ENCODE measurements around the gene ARHGAP26.

The ARHGAP26 gene

GRCh38 chr5:143220748-143221251 lies 450.6 kb downstream of the ARHGAP26 start:
- TF ChIP-seq CTCF (conservative IDR thresholded peaks at IDR 0.05; ENCODE audit: low read depth, low read length): no peak
- Histone ChIP-seq H4K20me1 (ENCODE audit: insufficient read depth) (no peaks in the 10 kb centered on the region), H3K79me2 (ENCODE audit: insufficient read depth, low read depth) (no peaks in the 10 kb centered on the region), H3K4me1 (ENCODE audit: low read depth, poor library complexity, severe bottlenecking) (peaks cover 39% of the 10 kb centered on the region), H3K27me3 (ENCODE audit: insufficient read depth, low read depth) (no peaks in the 10 kb centered on the region), H3K9ac (no peak overlapping the region), H3K4me2 (no peak overlapping the region), H3K27ac (no peak overlapping the region), H3K4me3 (IDR thresholded peaks at IDR 0.05; ENCODE audit: insufficient read depth, low read depth, low read length) (no peak overlapping the region), H3K36me3 (ENCODE audit: insufficient read depth) (no peaks in the 10 kb centered on the region), H2AFZ (ENCODE audit: low read depth) (no peak overlapping the region)

GRCh38 chr5:143222287-143223231 lies 452.4 kb downstream of the ARHGAP26 start:
- Histone ChIP-seq H3K36me3 (ENCODE audit: insufficient read depth) (no peaks in the 10 kb centered on the region), H3K27ac (no peak overlapping the region), H3K4me3 (IDR thresholded peaks at IDR 0.05; ENCODE audit: insufficient read depth, low read depth, low read length) (no peak overlapping the region), H3K79me2 (ENCODE audit: insufficient read depth, low read depth) (no peaks in the 10 kb centered on the region), H3K9ac (no peak overlapping the region), H3K4me2 (no peak overlapping the region), H2AFZ (ENCODE audit: low read depth) (no peak overlapping the region), H3K27me3 (ENCODE audit: insufficient read depth, low read depth) (no peaks in the 10 kb centered on the region), H3K4me1 (ENCODE audit: low read depth, poor library complexity, severe bottlenecking) (peaks cover 44% of the 10 kb centered on the region), H4K20me1 (ENCODE audit: insufficient read depth) (no peaks in the 10 kb centered on the region)
- TF ChIP-seq CTCF (conservative IDR thresholded peaks at IDR 0.05; ENCODE audit: low read depth, low read length): no peak

- H3K27ac ChIP-seq: no peak overlapping the region
- H3K27me3 ChIP-seq (ENCODE audit: insufficient read depth, low read depth): no peaks in the 10 kb centered on the region
- TF ChIP-seq CTCF (conservative IDR thresholded peaks at IDR 0.05; ENCODE audit: low read depth, low read length): no peak
- no peak overlapping the region for H3K4me3 ChIP-seq (IDR thresholded peaks at IDR 0.05; ENCODE audit: insufficient read depth, low read depth, low read length)
- no peak overlapping the region for H3K4me2 ChIP-seq
- no peaks in the 10 kb centered on the region for H4K20me1 ChIP-seq (ENCODE audit: insufficient read depth)
- no peaks in the 10 kb centered on the region for H3K36me3 ChIP-seq (ENCODE audit: insufficient read depth)
- H3K9ac ChIP-seq: no peak overlapping the region
- no peak overlapping the region for H2AFZ ChIP-seq (ENCODE audit: low read depth)
- peaks cover 50% of the 10 kb centered on the region for H3K4me1 ChIP-seq (ENCODE audit: low read depth, poor library complexity, severe bottlenecking)
- H3K79me2 ChIP-seq (ENCODE audit: insufficient read depth, low read depth): no peaks in the 10 kb centered on the region
Measured at GRCh38 chr5:143224672-143225071, 454.5 kb downstream of the ARHGAP26 start.

- H3K79me2 ChIP-seq (ENCODE audit: insufficient read depth, low read depth): no peaks in the 10 kb centered on the region
- no peak overlapping the region; the same call in 1 of the 2 replicates for H3K27ac ChIP-seq
- H3K4me1 ChIP-seq (ENCODE audit: low read depth, poor library complexity, severe bottlenecking): peaks cover 54% of the 10 kb centered on the region
- no peak for TF ChIP-seq CTCF (conservative IDR thresholded peaks at IDR 0.05; ENCODE audit: low read depth, low read length)
- no peak overlapping the region for H3K4me3 ChIP-seq (IDR thresholded peaks at IDR 0.05; ENCODE audit: insufficient read depth, low read depth, low read length)
- H3K27me3 ChIP-seq (ENCODE audit: insufficient read depth, low read depth): no peaks in the 10 kb centered on the region
- H3K9ac ChIP-seq: no peak overlapping the region
- H3K4me2 ChIP-seq: no peak overlapping the region
- H3K36me3 ChIP-seq (ENCODE audit: insufficient read depth): no peaks in the 10 kb centered on the region
- H4K20me1 ChIP-seq (ENCODE audit: insufficient read depth): no peaks in the 10 kb centered on the region
- H2AFZ ChIP-seq (ENCODE audit: low read depth): no peak overlapping the region
Measured at GRCh38 chr5:143225511-143225910, 455.3 kb downstream of the ARHGAP26 start.
